ENCODE data around the gene MRM2. TPM values are rescaled to one million over a fixed set of nuclear protein-coding genes. Genes with fewer than 3 reads are reported as not detected.

The MRM2 gene
- total RNA-seq, 2 experiments from 2014 or later, result 45.1 to 52.3 TPM

GRCh38 chr7:2228921-2229320 lies 13.1 kb downstream of the MRM2 start:
- TF ChIP-seq EZH2phosphoT487 (IDR thresholded peaks at IDR 0.05; ENCODE audit: borderline replicate concordance, low read depth, low read length) (no peak), CTCF (conservative IDR thresholded peaks at IDR 0.05; ENCODE audit: low read length) (no peak)
- ChIA-PET POLR2A (interaction anchor here (0.7 kb wide), 1 partner anchor 43 kb away, joined by 3 read pairs; no protein-coding TSS in a partner anchor), CTCF (ENCODE audit: unreplicated experiment) (no interaction called here)
- Histone ChIP-seq H2AFZ (ENCODE audit: low read length) (no peak overlapping the region), H3K79me2 (ENCODE audit: insufficient read depth, low read depth, low read length) (peaks cover 29% of the 10 kb centered on the region), H4K20me1 (ENCODE audit: insufficient read depth, low read length) (no peaks in the 10 kb centered on the region; the same call in 1 of the 2 replicates), H3K27ac (ENCODE audit: low read depth, low read length, poor library complexity, severe bottlenecking) (no peak overlapping the region), H3K4me2 (ENCODE audit: low read length) (no peak overlapping the region), H3K4me3 (ENCODE audit: low read depth, low read length, poor library complexity, severe bottlenecking) (no peak overlapping the region), H3K9me2 (ENCODE audit: insufficient read depth, low read length) (no peaks in the 10 kb centered on the region), H3K4me1 (ENCODE audit: insufficient read depth, low read length, poor library complexity, severe bottlenecking) (peaks cover 21% of the 10 kb centered on the region), H3K36me3 (ENCODE audit: insufficient read depth, low read length) (peaks cover 64% of the 10 kb centered on the region), H3K9me3 (ENCODE audit: low read length) (no peaks in the 10 kb centered on the region)
- no TSS peak for BruUV-seq (replicated peaks)
- intact Hi-C loops (cut with micrococcal nuclease; ENCODE audit: unreplicated experiment), result no loop called here
- DNase-seq (ENCODE audit: low spot score), result no peak

GRCh38 chr7:2227699-2228098 lies 14.3 kb downstream of the MRM2 start:
- Histone ChIP-seq H3K9me3 (ENCODE audit: low read length) (no peaks in the 10 kb centered on the region), H3K4me3 (ENCODE audit: low read depth, low read length, poor library complexity, severe bottlenecking) (no peak overlapping the region), H3K4me2 (ENCODE audit: low read length) (no peak overlapping the region), H4K20me1 (ENCODE audit: insufficient read depth, low read length) (no peaks in the 10 kb centered on the region; the same call in 1 of the 2 replicates), H3K27ac (ENCODE audit: low read depth, low read length, poor library complexity, severe bottlenecking) (no peak overlapping the region), H3K79me2 (ENCODE audit: insufficient read depth, low read depth, low read length) (peaks cover 26% of the 10 kb centered on the region), H3K36me3 (ENCODE audit: insufficient read depth, low read length) (peaks cover 66% of the 10 kb centered on the region), H2AFZ (ENCODE audit: low read length) (no peak overlapping the region), H3K4me1 (ENCODE audit: insufficient read depth, low read length, poor library complexity, severe bottlenecking) (peaks cover 12% of the 10 kb centered on the region), H3K9me2 (ENCODE audit: insufficient read depth, low read length) (no peaks in the 10 kb centered on the region)
- TF ChIP-seq EZH2phosphoT487 (IDR thresholded peaks at IDR 0.05; ENCODE audit: borderline replicate concordance, low read depth, low read length) (no peak), CTCF (conservative IDR thresholded peaks at IDR 0.05; ENCODE audit: low read length) (no peak)
- ChIA-PET POLR2A (no interaction called here), CTCF (ENCODE audit: unreplicated experiment) (no interaction called here)
- intact Hi-C loops (cut with micrococcal nuclease; ENCODE audit: unreplicated experiment), result no loop called here
- no TSS peak for BruUV-seq (replicated peaks)
- no peak for DNase-seq (ENCODE audit: low spot score)

- Histone ChIP-seq H3K9me3 (ENCODE audit: low read length) (no peaks in the 10 kb centered on the region), H3K9me2 (ENCODE audit: insufficient read depth, low read length) (no peaks in the 10 kb centered on the region), H3K27ac (ENCODE audit: low read depth, low read length, poor library complexity, severe bottlenecking) (no peak overlapping the region), H3K36me3 (ENCODE audit: insufficient read depth, low read length) (peaks cover 84% of the 10 kb centered on the region), H3K4me2 (ENCODE audit: low read length) (no peak overlapping the region), H3K79me2 (ENCODE audit: insufficient read depth, low read depth, low read length) (peaks cover 9% of the 10 kb centered on the region), H2AFZ (ENCODE audit: low read length) (no peak overlapping the region), H4K20me1 (ENCODE audit: insufficient read depth, low read length) (no peaks in the 10 kb centered on the region), H3K4me1 (ENCODE audit: insufficient read depth, low read length, poor library complexity, severe bottlenecking) (peaks cover 2% of the 10 kb centered on the region), H3K4me3 (ENCODE audit: low read depth, low read length, poor library complexity, severe bottlenecking) (no peak overlapping the region)
- no peak for DNase-seq (ENCODE audit: low spot score)
- intact Hi-C loops (cut with micrococcal nuclease; ENCODE audit: unreplicated experiment), result no loop called here
- CTCF ChIA-PET (ENCODE audit: unreplicated experiment), result no interaction called here
- TF ChIP-seq CTCF (conservative IDR thresholded peaks at IDR 0.05; ENCODE audit: low read length) (no peak), EZH2phosphoT487 (IDR thresholded peaks at IDR 0.05; ENCODE audit: borderline replicate concordance, low read depth, low read length) (no peak)
- no TSS peak for BruUV-seq (replicated peaks)
- POLR2A ChIA-PET, result interaction anchor here (0.5 kb wide), 1 partner anchor 1501 kb away, joined by 3 read pairs; no protein-coding TSS in a partner anchor
Observed at GRCh38 chr7:2225830-2226229, 16.2 kb downstream of the MRM2 start.

Data from OCI-LY7 (cell line).